Measurements from ENCODE around the gene TNS1.

TNS1 gene

GRCh38 chr2:217900010-217900779, 102.6 kb downstream of the TNS1 start:
- no peak for DNase-seq (ENCODE audit: extremely low spot score)
- no peak for TF ChIP-seq PKNOX1 (IDR thresholded peaks at IDR 0.05)
- no peak for TF ChIP-seq ELF4 (IDR thresholded peaks at IDR 0.05)
- TF ChIP-seq BHLHE40 (IDR thresholded peaks at IDR 0.05; ENCODE audit: borderline replicate concordance), result no peak
- TF ChIP-seq HDGF (IDR thresholded peaks at IDR 0.05; ENCODE audit: borderline replicate concordance), result no peak
- no peak for TF ChIP-seq FOXK2 (IDR thresholded peaks at IDR 0.05)
- TF ChIP-seq SUZ12 (IDR thresholded peaks at IDR 0.05), result no peak
- no peak for TF ChIP-seq LEF1 (IDR thresholded peaks at IDR 0.05; ENCODE audit: borderline replicate concordance)
- no peak for TF ChIP-seq TARDBP (IDR thresholded peaks at IDR 0.05)
- no peak for TF ChIP-seq ARNT (IDR thresholded peaks at IDR 0.05)
- TF ChIP-seq FOXM1 (IDR thresholded peaks at IDR 0.05; ENCODE audit: borderline replicate concordance), result no peak
- no peak for TF ChIP-seq NFRKB (IDR thresholded peaks at IDR 0.05)
- no peak for TF ChIP-seq CTBP1 (IDR thresholded peaks at IDR 0.05; ENCODE audit: borderline replicate concordance)
- TF ChIP-seq L3MBTL2 (conservative IDR thresholded peaks at IDR 0.05), result no peak
- TF ChIP-seq SP1 (IDR thresholded peaks at IDR 0.05), result no peak
- TF ChIP-seq ZNF384 (IDR thresholded peaks at IDR 0.05), result no peak
- no peak for TF ChIP-seq FOXA1 (IDR thresholded peaks at IDR 0.05)
- POLR2A ChIA-PET, result no interaction called here
- CTCF ChIA-PET, result interaction anchor here (1.0 to 1.5 kb wide), 3 partner anchors 111 to 170 kb away, joined by 3 to 5 read pairs (median 3); no protein-coding TSS in a partner anchor

- CTCF ChIA-PET, result interaction anchor here (0.7 to 1.5 kb wide), 6 partner anchors 33 to 171 kb away, joined by 3 to 5 read pairs (median 4); no protein-coding TSS in a partner anchor
- DNase-seq (ENCODE audit: extremely low spot score), result peak; percentile 82
- POLR2A ChIA-PET, result no interaction called here
- TF ChIP-seq ZNF384 (IDR thresholded peaks at IDR 0.05) (no peak), SUZ12 (IDR thresholded peaks at IDR 0.05) (no peak), NFRKB (IDR thresholded peaks at IDR 0.05) (no peak), SP1 (IDR thresholded peaks at IDR 0.05) (no peak), PKNOX1 (IDR thresholded peaks at IDR 0.05) (no peak), LEF1 (IDR thresholded peaks at IDR 0.05; ENCODE audit: borderline replicate concordance) (no peak), L3MBTL2 (conservative IDR thresholded peaks at IDR 0.05) (no peak), ARNT (IDR thresholded peaks at IDR 0.05) (no peak), ELF4 (IDR thresholded peaks at IDR 0.05) (no peak), FOXK2 (IDR thresholded peaks at IDR 0.05) (no peak), CTBP1 (IDR thresholded peaks at IDR 0.05; ENCODE audit: borderline replicate concordance) (no peak), BHLHE40 (IDR thresholded peaks at IDR 0.05; ENCODE audit: borderline replicate concordance) (no peak), HDGF (IDR thresholded peaks at IDR 0.05; ENCODE audit: borderline replicate concordance) (no peak), FOXA1 (IDR thresholded peaks at IDR 0.05) (no peak)
Observed at GRCh38 chr2:217899231-217900009, 103.4 kb downstream of the TNS1 start.

- POLR2A ChIA-PET, result no interaction called here
- no peak for TF ChIP-seq ZNF384 (IDR thresholded peaks at IDR 0.05)
- no peak for TF ChIP-seq SUZ12 (IDR thresholded peaks at IDR 0.05)
- no peak for TF ChIP-seq FOXK2 (IDR thresholded peaks at IDR 0.05)
- TF ChIP-seq FOXA1 (IDR thresholded peaks at IDR 0.05), result no peak
- no peak for TF ChIP-seq TARDBP (IDR thresholded peaks at IDR 0.05)
- no peak for TF ChIP-seq FOXM1 (IDR thresholded peaks at IDR 0.05; ENCODE audit: borderline replicate concordance)
- no peak for TF ChIP-seq ARNT (IDR thresholded peaks at IDR 0.05)
- no peak for DNase-seq (ENCODE audit: extremely low spot score)
- CTCF ChIA-PET, result interaction anchor here (0.9 to 1.5 kb wide), 5 partner anchors 11 to 112 kb away, joined by 3 to 5 read pairs (median 4); no protein-coding TSS in a partner anchor
Observed at GRCh38 chr2:217897816-217898806, 104.7 kb downstream of the TNS1 start.

- ChIA-PET CTCF (interaction anchor here (0.9 to 1.1 kb wide), 2 partner anchors 10 to 112 kb away, joined by 3 to 4 read pairs; no protein-coding TSS in a partner anchor), POLR2A (no interaction called here)
- TF ChIP-seq SUZ12 (IDR thresholded peaks at IDR 0.05) (no peak), ARNT (IDR thresholded peaks at IDR 0.05) (no peak), SP1 (IDR thresholded peaks at IDR 0.05) (no peak), FOXM1 (IDR thresholded peaks at IDR 0.05; ENCODE audit: borderline replicate concordance) (no peak), FOXA1 (IDR thresholded peaks at IDR 0.05) (no peak), BHLHE40 (IDR thresholded peaks at IDR 0.05; ENCODE audit: borderline replicate concordance) (no peak), TARDBP (IDR thresholded peaks at IDR 0.05) (no peak), NFRKB (IDR thresholded peaks at IDR 0.05) (no peak), L3MBTL2 (conservative IDR thresholded peaks at IDR 0.05) (no peak), CTBP1 (IDR thresholded peaks at IDR 0.05; ENCODE audit: borderline replicate concordance) (no peak), PKNOX1 (IDR thresholded peaks at IDR 0.05) (no peak), HDGF (IDR thresholded peaks at IDR 0.05; ENCODE audit: borderline replicate concordance) (no peak), FOXK2 (IDR thresholded peaks at IDR 0.05) (no peak), LEF1 (IDR thresholded peaks at IDR 0.05; ENCODE audit: borderline replicate concordance) (no peak), ZNF384 (IDR thresholded peaks at IDR 0.05) (no peak), ELF4 (IDR thresholded peaks at IDR 0.05) (no peak)
- DNase-seq (ENCODE audit: extremely low spot score), result no peak
Observed at GRCh38 chr2:217897091-217897715, 105.6 kb downstream of the TNS1 start.

Data from HEK293T (cell line).